ENCODE measurements around the gene MGAT4B.

- no peak for TF ChIP-seq RAD21 (IDR thresholded peaks at IDR 0.05; ENCODE audit: low read length)
- TF ChIP-seq POLR2A (IDR thresholded peaks at IDR 0.05; ENCODE audit: low read depth, low read length): no peak
- TF ChIP-seq CTCF (conservative IDR thresholded peaks at IDR 0.05; ENCODE audit: low read depth, low read length): no peak
- no peak for TF ChIP-seq CEBPB (IDR thresholded peaks at IDR 0.05; ENCODE audit: low read depth, low read length)
- TF ChIP-seq RFX5 (IDR thresholded peaks at IDR 0.05; ENCODE audit: low read depth, low read length): no peak
- TF ChIP-seq CHD1 (IDR thresholded peaks at IDR 0.05; ENCODE audit: low read depth, low read length): no peak
- TF ChIP-seq BHLHE40 (IDR thresholded peaks at IDR 0.05; ENCODE audit: low read depth, low read length): no peak
- no peak for TF ChIP-seq MXI1 (IDR thresholded peaks at IDR 0.05; ENCODE audit: borderline replicate concordance, low read depth, low read length)
- no peak for TF ChIP-seq SMC3 (IDR thresholded peaks at IDR 0.05; ENCODE audit: low read depth, low read length)
- no peak for TF ChIP-seq FOS (IDR thresholded peaks at IDR 0.05; ENCODE audit: low read depth, low read length)
Observed at GRCh38 chr5:179771311-179771895, 35.3 kb downstream of the MGAT4B start.

Measured in IMR-90 (cell line).